ENCODE results near the gene ZFYVE28.

The ZFYVE28 gene

GRCh38 chr4:2320152-2320551 is 98.3 kb downstream of the ZFYVE28 start:
- no peak for TF ChIP-seq NFIC (IDR thresholded peaks at IDR 0.05)
- TF ChIP-seq CREB1 (IDR thresholded peaks at IDR 0.05; ENCODE audit: low read depth), result no peak
- no peak for TF ChIP-seq USF1 (IDR thresholded peaks at IDR 0.05)
- no peak for TF ChIP-seq RAD21 (IDR thresholded peaks at IDR 0.05; ENCODE audit: low read depth)
- TF ChIP-seq TCF12 (IDR thresholded peaks at IDR 0.05; ENCODE audit: low read depth), result no peak
- TF ChIP-seq FOXM1 (IDR thresholded peaks at IDR 0.05; ENCODE audit: borderline replicate concordance, low read depth), result no peak
- no peak for TF ChIP-seq YY1 (IDR thresholded peaks at IDR 0.05; ENCODE audit: low read depth)
- no peak for TF ChIP-seq EGR1 (IDR thresholded peaks at IDR 0.05)
- no peak for TF ChIP-seq MAX (IDR thresholded peaks at IDR 0.05)
- TF ChIP-seq EP300 (IDR thresholded peaks at IDR 0.05; ENCODE audit: borderline replicate concordance), result no peak
- TF ChIP-seq REST (IDR thresholded peaks at IDR 0.05; ENCODE audit: low read depth), result no peak

GRCh38 chr4:2318885-2319284 is 99.6 kb downstream of the ZFYVE28 start:
- TF ChIP-seq USF1 (IDR thresholded peaks at IDR 0.05), result no peak

GRCh38 chr4:2318476-2318875 is 100.0 kb downstream of the ZFYVE28 start:
- TF ChIP-seq TAF1 (IDR thresholded peaks at IDR 0.05; ENCODE audit: low read depth) (no peak), REST (IDR thresholded peaks at IDR 0.05; ENCODE audit: low read depth) (no peak), NFIC (IDR thresholded peaks at IDR 0.05) (no peak), EP300 (IDR thresholded peaks at IDR 0.05; ENCODE audit: borderline replicate concordance) (no peak), MAX (IDR thresholded peaks at IDR 0.05) (no peak), YY1 (IDR thresholded peaks at IDR 0.05; ENCODE audit: low read depth) (no peak), USF1 (IDR thresholded peaks at IDR 0.05) (no peak), CREB1 (IDR thresholded peaks at IDR 0.05; ENCODE audit: low read depth) (no peak), FOXM1 (IDR thresholded peaks at IDR 0.05; ENCODE audit: borderline replicate concordance, low read depth) (no peak), ZBTB7A (IDR thresholded peaks at IDR 0.05; ENCODE audit: low read depth) (no peak), TEAD4 (IDR thresholded peaks at IDR 0.05) (no peak), CEBPB (IDR thresholded peaks at IDR 0.05) (no peak), TCF12 (IDR thresholded peaks at IDR 0.05; ENCODE audit: low read depth) (no peak), RAD21 (IDR thresholded peaks at IDR 0.05; ENCODE audit: low read depth) (no peak)

GRCh38 chr4:2313366-2313765 is 105.1 kb downstream of the ZFYVE28 start:
- TF ChIP-seq TEAD4 (IDR thresholded peaks at IDR 0.05), result no peak
- no peak for TF ChIP-seq EP300 (IDR thresholded peaks at IDR 0.05; ENCODE audit: borderline replicate concordance)

- no peak for TF ChIP-seq YY1 (IDR thresholded peaks at IDR 0.05; ENCODE audit: low read depth)
- TF ChIP-seq REST (IDR thresholded peaks at IDR 0.05; ENCODE audit: low read depth), result no peak
- TF ChIP-seq FOXM1 (IDR thresholded peaks at IDR 0.05; ENCODE audit: borderline replicate concordance, low read depth), result no peak
- TF ChIP-seq CEBPB (IDR thresholded peaks at IDR 0.05), result no peak
- TF ChIP-seq ZBTB7A (IDR thresholded peaks at IDR 0.05; ENCODE audit: low read depth), result no peak
- no peak for TF ChIP-seq EP300 (IDR thresholded peaks at IDR 0.05; ENCODE audit: borderline replicate concordance)
- no peak for TF ChIP-seq NFIC (IDR thresholded peaks at IDR 0.05)
- TF ChIP-seq USF1 (IDR thresholded peaks at IDR 0.05), result no peak
- TF ChIP-seq TCF12 (IDR thresholded peaks at IDR 0.05; ENCODE audit: low read depth), result no peak
- no peak for TF ChIP-seq RAD21 (IDR thresholded peaks at IDR 0.05; ENCODE audit: low read depth)
- no peak for TF ChIP-seq CREB1 (IDR thresholded peaks at IDR 0.05; ENCODE audit: low read depth)
- TF ChIP-seq EGR1 (IDR thresholded peaks at IDR 0.05), result no peak
These were observed 111.6 kb downstream of the ZFYVE28 start for GRCh38 chr4:2306773-2307410.
